GM19035 (cell line): ENCODE data around the gene IL21R.
A peak's percentile ranks its signal among the peaks of the same experiment; 100 is the strongest.
"Not testable (repeated sequence)": the region's sequence is repeated elsewhere in the genome, so short reads cannot be mapped to it uniquely, and the experiment has no call there.

ENCODE experiments used
- ATAC-seq: cut with Tn5 transposase; IDR thresholded peaks from one replicate; pipeline ENCODE4 v1.9.1; 2021; ENCODE audit not compliant: unreplicated experiment

Gene IL21R

GRCh38 chr16:27400751-27401620 is 988 bp upstream of the IL21R start:
- no peak for ATAC-seq

GRCh38 chr16:27402569-27402963 is 592 bp downstream of the IL21R start:
- no peak for ATAC-seq

DNA sequence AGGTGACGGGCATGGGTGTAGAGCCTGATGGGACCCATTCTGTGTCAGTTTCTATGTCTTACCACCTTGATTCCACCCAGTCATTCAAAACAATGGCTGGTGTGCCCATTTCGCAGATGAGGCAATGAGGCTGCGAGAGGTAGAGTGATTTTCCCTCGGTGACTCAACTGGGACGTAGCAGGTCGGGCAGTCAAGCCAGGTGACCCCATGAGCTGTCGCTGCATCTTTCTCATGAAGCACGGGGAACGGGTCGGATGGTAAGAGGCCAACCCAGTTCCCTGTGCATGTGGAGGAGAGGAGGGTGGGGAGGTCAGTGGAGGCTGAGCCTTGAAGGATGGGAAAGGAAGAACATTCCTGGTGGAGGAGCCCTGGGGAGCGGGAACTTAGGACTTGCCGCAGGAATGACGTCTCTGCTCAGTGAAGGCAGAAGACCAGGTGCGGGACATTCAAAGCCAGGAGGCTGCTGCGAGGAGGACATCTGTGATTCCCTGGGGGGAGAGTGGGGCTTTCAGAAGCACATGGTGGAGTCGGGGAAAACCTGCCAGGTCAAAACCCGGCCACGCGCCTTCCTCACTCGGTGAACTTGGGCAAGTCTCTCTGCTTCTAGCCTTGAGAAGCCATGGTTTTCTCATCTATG is 1.1 kb downstream of the IL21R start:
- no peak for ATAC-seq

GRCh38 chr16:27403601-27403992 is 1.6 kb downstream of the IL21R start:
- ATAC-seq = no peak

DNA sequence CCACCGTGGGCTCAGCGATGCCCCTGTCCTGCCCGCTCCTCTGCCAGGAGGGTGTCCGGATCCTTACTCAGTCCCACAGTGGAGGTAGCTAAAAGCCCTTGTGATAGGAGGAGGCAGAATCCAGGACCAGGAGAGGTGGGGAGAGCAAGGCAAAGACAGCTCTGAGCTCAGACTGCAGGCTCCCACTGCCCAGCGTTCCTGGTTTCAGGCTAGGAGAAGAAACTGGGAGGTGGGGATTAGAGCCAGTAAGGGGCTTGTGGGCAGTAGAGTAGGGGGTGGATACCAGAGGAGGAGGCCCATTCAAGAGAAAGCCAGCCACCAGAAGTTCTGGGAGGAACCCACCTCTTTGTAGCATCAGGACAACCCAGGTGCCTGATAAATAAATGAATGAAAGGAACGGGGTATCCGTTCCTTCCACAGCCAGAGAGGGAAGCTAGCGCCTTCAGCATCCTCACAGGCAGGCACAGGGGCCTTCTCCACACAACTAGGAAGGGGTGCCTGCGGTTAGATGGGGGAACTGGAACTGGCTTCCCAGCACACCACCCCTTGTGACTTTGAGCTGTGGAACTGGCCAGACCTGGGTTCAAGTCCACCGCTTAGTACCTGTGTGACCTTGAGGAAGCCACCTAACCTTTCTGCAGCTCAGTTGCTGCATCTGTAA is 2.3 kb downstream of the IL21R start:
- ATAC-seq = no peak

GRCh38 chr16:27405546-27406451 is 3.8 kb downstream of the IL21R start:
- no peak for ATAC-seq

- no peak for ATAC-seq
Observed at GRCh38 chr16:27406511-27407128, 4.6 kb downstream of the IL21R start.

DNA sequence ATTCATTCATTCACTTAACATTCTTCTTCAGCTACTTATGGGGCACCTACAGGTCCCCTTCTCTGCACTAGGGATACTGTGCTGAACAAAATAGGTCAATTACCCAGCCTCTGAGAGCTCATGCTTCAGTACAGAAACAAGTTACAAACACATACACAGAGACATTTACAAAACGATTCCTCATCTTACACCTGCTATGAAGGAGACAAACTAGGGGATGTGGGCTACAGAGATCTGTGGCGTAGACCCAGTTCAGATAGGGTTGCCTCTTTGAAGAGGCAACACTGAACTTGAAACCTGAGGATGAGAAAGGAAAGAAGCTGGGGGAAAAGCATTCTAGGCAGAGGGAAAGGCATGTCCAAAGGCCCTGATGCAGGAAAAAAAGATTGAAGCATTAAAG is 5.2 kb downstream of the IL21R start:
- ATAC-seq = no peak

GRCh38 chr16:27408012-27408601 is 6.1 kb downstream of the IL21R start:
- ATAC-seq = peak; percentile 34

DNA sequence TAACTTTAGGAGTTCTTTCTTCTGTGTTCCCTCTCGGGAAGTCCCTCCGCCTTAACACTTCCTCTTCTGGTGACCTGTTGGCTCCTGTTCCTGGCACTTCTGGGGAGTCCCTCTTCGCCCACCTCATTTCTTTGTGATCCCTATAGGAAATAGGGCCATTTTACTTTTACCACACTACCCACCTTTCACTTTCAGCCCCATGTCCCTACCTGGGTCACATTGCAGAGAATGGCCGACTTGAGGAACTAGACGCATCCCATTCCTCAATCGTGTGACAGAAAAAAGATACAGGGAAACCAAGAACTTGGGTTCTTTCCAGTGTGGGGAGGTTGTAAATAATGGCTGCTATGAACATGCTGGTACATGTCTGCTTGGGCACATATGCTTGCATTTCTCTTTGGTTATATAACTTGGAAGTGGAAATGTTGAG is 6.6 kb downstream of the IL21R start:
- ATAC-seq = peak; percentile 31

DNA sequence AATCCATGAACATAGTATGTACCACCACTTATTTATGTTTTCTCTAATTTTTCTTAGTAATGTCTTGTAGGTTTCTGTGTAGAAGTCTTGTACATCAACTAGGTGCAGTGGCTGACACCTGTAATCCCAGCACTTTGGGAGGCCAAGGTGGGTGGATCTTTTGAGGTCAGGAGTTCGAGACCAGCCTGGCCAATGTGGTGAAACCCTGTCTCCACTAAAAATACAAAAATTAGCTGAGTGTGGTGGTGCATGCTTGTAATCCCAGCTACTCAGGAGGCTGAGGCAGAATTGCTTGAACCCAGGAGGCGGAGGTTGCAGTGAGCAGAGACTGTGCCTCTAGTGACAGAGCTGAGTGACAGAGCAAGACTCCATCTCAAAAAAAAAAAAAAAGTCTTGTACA is 8.0 kb downstream of the IL21R start:
- not testable (repeated sequence) for ATAC-seq

DNA sequence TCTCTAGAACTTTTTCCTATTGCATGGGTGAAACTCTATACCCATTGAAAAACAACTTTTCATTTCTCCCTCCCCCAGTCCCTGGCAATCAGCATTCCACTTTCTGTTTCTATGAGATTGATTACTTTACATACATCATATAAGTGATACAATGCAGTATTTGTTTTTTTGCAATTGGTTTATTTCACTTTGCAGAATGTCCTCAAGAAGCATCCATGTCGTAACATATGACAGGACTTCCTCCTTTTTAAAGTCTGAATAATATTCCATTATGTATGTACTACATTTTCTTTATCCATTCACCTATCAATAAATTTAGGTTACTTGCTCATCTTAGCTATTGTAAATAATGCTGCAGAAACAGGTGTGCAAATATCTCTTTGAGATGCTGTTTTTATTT is 8.8 kb downstream of the IL21R start:
- ATAC-seq = no peak

DNA sequence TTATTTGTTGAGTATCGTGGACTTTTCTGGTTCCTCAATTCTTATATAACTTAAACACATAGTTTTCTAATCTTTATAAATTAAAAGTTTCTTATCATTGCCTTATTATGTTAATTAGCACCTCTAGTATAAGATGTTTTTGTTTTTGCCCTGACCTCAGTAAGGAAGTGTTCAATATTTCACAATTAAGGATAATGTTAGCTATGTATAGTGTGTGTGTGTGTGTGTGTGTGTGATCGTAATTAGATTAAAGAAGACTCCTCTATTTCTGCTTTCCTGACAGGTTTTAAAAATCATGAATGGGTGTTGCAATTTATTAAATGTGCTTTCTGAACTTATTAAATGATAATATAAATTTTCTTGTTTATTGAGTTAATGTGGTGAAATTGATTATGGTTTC is 12.0 kb downstream of the IL21R start:
- ATAC-seq = no peak

GRCh38 chr16:27414788-27415431 is 12.9 kb downstream of the IL21R start:
- ATAC-seq = no peak

GRCh38 chr16:27417047-27417671 is 15.2 kb downstream of the IL21R start:
- no peak for ATAC-seq

DNA sequence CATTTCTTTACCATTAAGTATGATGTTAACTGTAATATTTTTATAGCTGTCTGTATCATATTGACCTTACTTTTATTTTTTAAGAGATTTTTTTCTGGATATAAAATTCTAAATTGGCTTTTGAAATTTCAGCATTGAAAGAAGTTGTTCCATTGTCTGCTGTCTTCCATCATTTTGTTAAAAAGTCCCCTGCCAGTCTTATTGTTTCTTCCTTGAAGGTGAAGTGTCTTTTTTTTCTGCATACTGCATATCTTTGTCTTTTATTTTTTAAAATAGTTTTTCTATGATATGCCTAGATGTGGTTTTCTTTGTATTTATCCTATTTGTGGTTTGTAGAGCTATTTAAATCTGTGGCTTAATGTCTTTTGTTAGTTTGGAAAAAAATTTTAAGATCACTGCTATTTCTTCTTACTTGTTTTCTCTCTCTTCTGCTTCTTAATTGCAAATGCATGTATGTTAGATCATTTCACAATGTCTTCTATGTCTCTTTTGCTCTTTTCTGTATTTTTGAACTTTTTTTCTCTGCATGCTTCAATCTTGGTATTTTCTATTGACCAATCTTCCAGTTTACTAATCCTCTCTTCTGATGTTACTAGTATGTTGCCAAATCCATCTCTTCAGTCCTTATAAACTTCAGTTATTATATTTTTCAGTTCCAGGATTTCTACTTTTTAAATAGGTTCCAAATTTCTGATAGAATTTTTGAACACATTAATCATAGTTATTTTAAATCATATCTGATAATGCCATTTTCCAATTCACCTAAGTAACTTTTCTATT is 20.2 kb downstream of the IL21R start:
- no peak for ATAC-seq

GRCh38 chr16:27424772-27425498 is 23.0 kb downstream of the IL21R start:
- ATAC-seq = no peak

DNA sequence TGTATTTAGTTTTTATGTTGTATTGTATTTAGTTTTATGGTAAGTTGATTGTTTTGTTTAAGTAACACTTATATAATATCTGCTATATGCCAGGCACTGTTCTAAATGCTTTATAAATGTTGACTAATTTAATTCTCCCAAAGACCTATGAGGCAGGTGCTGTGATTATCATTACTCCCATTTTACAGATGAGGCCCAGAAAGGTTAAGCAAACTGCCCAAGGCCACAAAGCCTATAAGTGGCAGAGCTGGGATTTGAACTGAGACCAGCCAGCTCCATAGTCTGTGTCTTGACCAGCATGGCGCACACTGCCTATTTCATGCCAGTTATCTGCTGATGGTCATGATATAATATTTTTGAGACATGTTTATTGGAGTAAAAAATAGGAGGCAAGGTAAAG is 24.0 kb downstream of the IL21R start:
- no peak for ATAC-seq
